Effector memory CD8-positive, alpha-beta T cell (primary cell): ENCODE measurements around the gene SNAP91.
"Not testable (repeated sequence)": the region's sequence is repeated elsewhere in the genome, so short reads cannot be mapped to it uniquely, and the experiment has no call there.

Experiments
- ATAC-seq: fragments of 150-1000 bp; cut with Tn5 transposase; replicated peaks from 2 replicates; pipeline ENCODE4 v1.10.0; 2021; ENCODE audit warnings: mild to moderate bottlenecking, moderate library complexity
- DNase-seq, 3 experiments: peaks; one replicate each; pipeline ENCODE4 v3.0.0; 2021
- H3K27ac Mint-ChIP-seq, 2 donors: one replicate each; pipeline ENCODE4 v1.8.0; 2022; ENCODE audit warnings: mild to moderate bottlenecking in 2 of 2, mixed read lengths in 2 of 2, moderate library complexity in 2 of 2
- H3K27me3 Mint-ChIP-seq, 2 donors: one replicate each; pipeline ENCODE4 v1.8.0; 2022; ENCODE audit warnings: mixed read lengths in 2 of 2
- H3K36me3 Mint-ChIP-seq: one replicate; pipeline ENCODE4 v1.8.0; 2022; ENCODE audit warnings: mild to moderate bottlenecking, moderate library complexity, mixed read lengths; ENCODE audit not compliant: insufficient read depth
- H3K4me1 Mint-ChIP-seq, 2 donors: one replicate each; pipeline ENCODE4 v1.8.0; 2022; ENCODE audit warnings: low read depth in 2 of 2, mixed read lengths in 2 of 2
- H3K4me3 Mint-ChIP-seq, 2 donors: one replicate each; pipeline ENCODE4 v1.8.0; 2022; ENCODE audit warnings: mild to moderate bottlenecking in 2 of 2, mixed read lengths in 2 of 2, moderate library complexity in 2 of 2
- H3K9me3 Mint-ChIP-seq, 2 donors: one replicate each; pipeline ENCODE4 v1.8.0; 2022; ENCODE audit warnings: mixed read lengths in 2 of 2

The SNAP91 gene

GRCh38 chr6:83707829-83708545, 914 bp downstream of the SNAP91 start:
- no peak for ATAC-seq

DNA sequence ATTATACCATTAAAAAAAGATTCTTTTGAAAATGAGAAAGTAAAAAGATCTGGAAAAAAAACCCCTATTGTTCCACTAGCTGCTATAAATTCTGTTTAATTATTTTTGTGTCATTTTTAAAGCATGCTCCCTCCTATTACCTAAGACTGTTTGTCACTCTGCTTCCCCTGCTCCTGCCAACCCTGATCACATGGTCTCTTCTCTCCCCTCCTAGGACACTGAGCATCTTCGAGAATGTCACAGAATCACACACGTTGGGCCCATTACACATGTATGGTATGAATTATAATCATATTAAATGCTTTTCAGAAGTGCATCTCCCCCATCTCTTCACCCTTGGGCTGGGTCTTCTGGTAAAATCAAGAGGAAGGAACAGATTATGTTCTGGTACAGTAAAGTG, 6.2 kb downstream of the SNAP91 start:
- Mint-ChIP-seq H3K27me3 (peaks cover 6 to 36% of the 10 kb centered on the region in 2 donors), H3K36me3 (no peaks in the 10 kb centered on the region), H3K9me3 (no peaks in the 10 kb centered on the region), H3K4me3 (no peak overlapping the region), H3K4me1 (no peaks in the 10 kb centered on the region), H3K27ac (no peak overlapping the region)
- ATAC-seq: no peak
- no peak for DNase-seq

More at GRCh38 chr6:83707829-83708545, 914 bp downstream of the SNAP91 start:
- DNase-seq: no peak
- Mint-ChIP-seq H3K4me3 (peak overlapping the region in 1 of 2 donors; percentile 36), H3K36me3 (no peaks in the 10 kb centered on the region), H3K4me1 (peaks cover 0 to 6% of the 10 kb centered on the region in 2 donors), H3K27me3 (peaks cover 19 to 54% of the 10 kb centered on the region in 2 donors), H3K9me3 (peaks cover 4 to 14% of the 10 kb centered on the region in 2 donors), H3K27ac (no peak overlapping the region)

DNA sequence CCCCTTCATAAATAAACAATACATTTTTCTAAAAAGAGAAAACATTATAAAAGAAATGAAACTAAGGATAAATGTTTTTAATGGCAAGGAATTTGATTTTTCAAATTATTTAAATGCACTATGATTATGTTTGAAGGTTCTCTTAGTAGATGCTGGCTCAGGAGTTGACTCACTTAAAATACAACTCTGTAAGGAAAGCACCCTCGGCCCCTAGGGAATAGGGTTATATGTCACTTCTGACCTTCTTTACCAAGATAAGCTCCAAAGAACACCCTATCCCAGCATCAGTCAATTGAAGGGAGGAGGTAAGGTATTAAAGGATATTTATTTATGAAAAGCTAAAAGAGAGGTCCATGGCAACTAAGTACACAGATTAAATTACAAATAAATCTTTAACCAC, 6.8 kb downstream of the SNAP91 start:
- Mint-ChIP-seq H3K4me3 (no peak overlapping the region), H3K27ac (no peak overlapping the region), H3K4me1 (no peaks in the 10 kb centered on the region), H3K27me3 (peaks cover 6 to 29% of the 10 kb centered on the region in 2 donors), H3K36me3 (no peaks in the 10 kb centered on the region), H3K9me3 (no peaks in the 10 kb centered on the region)
- DNase-seq: no peak
- no peak for ATAC-seq

DNA sequence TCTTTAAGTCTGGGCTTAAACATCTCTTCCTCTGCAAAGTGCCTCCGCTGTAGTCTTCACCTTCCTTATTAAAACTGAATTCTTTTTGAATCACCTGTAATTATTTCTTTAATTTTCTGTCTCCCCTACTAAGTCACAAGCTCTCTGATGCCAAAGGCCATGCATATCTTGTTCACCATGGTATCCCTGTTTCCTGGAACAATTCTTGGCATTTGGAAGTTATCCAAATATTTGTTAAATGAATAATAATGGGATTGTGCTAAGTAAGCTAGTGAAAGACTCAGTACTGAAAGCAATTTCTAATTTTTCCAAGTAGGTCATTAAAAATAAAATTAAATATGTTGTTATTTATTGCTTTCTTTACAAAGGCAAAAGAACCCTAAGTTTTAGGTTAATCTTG, 12.2 kb downstream of the SNAP91 start:
- Mint-ChIP-seq H3K36me3 (no peaks in the 10 kb centered on the region), H3K4me1 (no peaks in the 10 kb centered on the region), H3K27ac (no peak overlapping the region), H3K4me3 (no peak overlapping the region), H3K9me3 (no peaks in the 10 kb centered on the region), H3K27me3 (peaks cover 0 to 10% of the 10 kb centered on the region in 2 donors)
- no peak for DNase-seq
- no peak for ATAC-seq

- H3K4me1 Mint-ChIP-seq: no peaks in the 10 kb centered on the region
- peaks cover 0 to 12% of the 10 kb centered on the region in 2 donors for H3K9me3 Mint-ChIP-seq
- no peaks in the 10 kb centered on the region for H3K36me3 Mint-ChIP-seq
- ATAC-seq (no peak), DNase-seq (no peak)
- no peak overlapping the region for H3K4me3 Mint-ChIP-seq
- no peaks in the 10 kb centered on the region for H3K27me3 Mint-ChIP-seq
- no peak overlapping the region for H3K27ac Mint-ChIP-seq
Measured at GRCh38 chr6:83685481-83685880, 23.4 kb downstream of the SNAP91 start.

DNA sequence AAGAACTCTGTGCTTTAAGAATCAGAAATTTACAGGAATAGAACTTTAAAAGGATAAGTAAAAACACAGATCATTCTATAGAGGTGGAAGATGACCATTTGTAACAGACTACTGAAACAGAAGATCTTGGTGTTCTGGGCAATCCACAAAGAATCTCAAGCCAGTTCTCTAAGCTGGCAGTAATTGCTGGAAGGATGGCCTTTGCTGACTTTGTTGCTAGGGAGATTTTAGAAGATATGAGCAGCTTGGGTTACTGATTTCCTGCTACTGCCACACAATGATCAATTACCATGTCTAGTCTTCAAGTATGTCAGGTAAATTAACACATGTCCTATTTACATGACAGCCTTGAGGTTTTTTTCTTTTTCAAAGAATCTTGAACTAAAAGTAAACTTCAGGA, 31.1 kb downstream of the SNAP91 start:
- Mint-ChIP-seq H3K27me3 (no peaks in the 10 kb centered on the region), H3K27ac (no peak overlapping the region), H3K4me1 (no peaks in the 10 kb centered on the region), H3K36me3 (no peaks in the 10 kb centered on the region), H3K9me3 (peaks cover 0 to under 1% of the 10 kb centered on the region in 2 donors), H3K4me3 (no peak overlapping the region)
- DNase-seq: no peak
- ATAC-seq: no peak

DNA sequence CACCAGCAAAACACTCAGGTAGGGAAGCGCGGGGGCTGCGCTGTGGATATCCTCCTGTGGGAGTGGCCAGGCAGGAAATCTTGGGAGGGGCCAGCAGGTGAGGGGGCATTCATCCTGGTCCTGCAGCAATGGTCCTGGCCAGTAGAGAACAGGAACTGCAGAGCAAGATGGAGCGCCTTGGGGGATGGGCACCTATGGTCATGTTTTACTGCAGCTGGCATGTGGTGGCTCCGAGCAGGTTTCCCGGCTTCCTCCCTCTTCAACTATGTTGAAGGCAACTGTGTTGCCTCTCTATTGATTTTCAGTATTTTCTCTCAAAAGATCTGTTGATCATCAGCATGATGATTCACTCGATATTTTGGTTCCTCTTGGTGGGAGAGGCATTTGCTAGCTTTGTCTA, 70.9 kb downstream of the SNAP91 start:
- Mint-ChIP-seq H3K4me3 (no peak overlapping the region), H3K27me3 (peaks cover 0 to 5% of the 10 kb centered on the region in 2 donors), H3K4me1 (no peaks in the 10 kb centered on the region), H3K36me3 (no peaks in the 10 kb centered on the region), H3K27ac (no peak overlapping the region), H3K9me3 (peaks cover 3 to 7% of the 10 kb centered on the region in 2 donors)
- no peak for DNase-seq
- no peak for ATAC-seq

DNA sequence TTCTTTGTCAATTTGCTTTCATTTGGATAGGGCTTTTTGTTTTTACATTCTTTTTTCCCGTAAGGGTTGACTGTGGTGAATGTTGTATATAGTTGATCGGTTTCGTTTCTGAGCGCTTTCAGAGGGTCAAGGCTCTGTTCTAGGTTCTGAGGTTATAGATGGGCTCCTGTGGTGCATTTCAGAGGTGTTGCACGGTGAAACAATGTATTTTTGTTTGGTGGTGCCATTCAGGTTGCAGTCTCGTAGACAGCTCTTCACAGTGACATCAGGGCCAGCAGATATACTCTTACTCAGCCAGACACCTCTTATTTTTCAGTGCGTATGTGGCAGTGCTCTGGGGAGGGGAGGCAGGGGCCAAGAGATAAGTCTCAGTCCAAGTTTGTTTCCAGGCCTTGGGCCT, 72.1 kb downstream of the SNAP91 start:
- no peaks in the 10 kb centered on the region for H3K4me1 Mint-ChIP-seq
- H3K36me3 Mint-ChIP-seq: no peaks in the 10 kb centered on the region
- H3K27me3 Mint-ChIP-seq: peaks cover 0 to 9% of the 10 kb centered on the region in 2 donors
- DNase-seq (no peak), ATAC-seq (no peak)
- no peak overlapping the region for H3K4me3 Mint-ChIP-seq
- H3K27ac Mint-ChIP-seq: no peak overlapping the region
- H3K9me3 Mint-ChIP-seq: peaks cover 4 to 7% of the 10 kb centered on the region in 2 donors

- no peak for DNase-seq
- no peak overlapping the region for H3K4me3 Mint-ChIP-seq
- H3K4me1 Mint-ChIP-seq: no peaks in the 10 kb centered on the region
Measured at GRCh38 chr6:83633609-83634008, 75.3 kb downstream of the SNAP91 start.

DNA sequence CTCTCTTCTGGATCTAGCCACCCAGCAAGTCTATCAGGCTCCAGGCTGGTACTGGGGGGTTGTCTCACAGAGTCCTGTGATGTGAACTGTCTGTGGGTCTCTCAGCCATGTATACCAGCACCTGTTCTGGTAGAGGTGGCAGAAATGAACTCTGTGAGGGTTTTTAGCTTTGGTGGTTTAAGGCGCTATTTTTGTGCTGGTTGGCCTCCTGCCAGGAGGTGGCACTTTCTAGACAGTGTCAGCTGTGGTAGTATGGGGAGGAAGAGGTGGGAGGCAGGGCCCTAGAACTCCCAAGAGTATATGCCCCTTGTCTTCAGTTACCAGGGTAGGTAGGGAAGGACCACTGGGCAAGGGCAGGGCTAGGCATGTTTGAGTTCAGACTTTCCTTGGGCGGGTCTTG, 75.8 kb downstream of the SNAP91 start:
- Mint-ChIP-seq H3K36me3 (no peaks in the 10 kb centered on the region), H3K4me1 (no peaks in the 10 kb centered on the region), H3K4me3 (no peak overlapping the region), H3K27me3 (peaks cover 0 to 9% of the 10 kb centered on the region in 2 donors), H3K9me3 (peaks cover 5 to 7% of the 10 kb centered on the region in 2 donors), H3K27ac (no peak overlapping the region)
- no peak for DNase-seq
- no peak for ATAC-seq

More at GRCh38 chr6:83633609-83634008, 75.3 kb downstream of the SNAP91 start:
- Mint-ChIP-seq H3K27ac (no peak overlapping the region), H3K27me3 (peaks cover 0 to 9% of the 10 kb centered on the region in 2 donors), H3K36me3 (no peaks in the 10 kb centered on the region), H3K9me3 (peaks cover 5 to 7% of the 10 kb centered on the region in 2 donors)
- ATAC-seq: no peak

GRCh38 chr6:83629908-83630307, 79.0 kb downstream of the SNAP91 start:
- DNase-seq, H3K27ac Mint-ChIP-seq, H3K4me3 Mint-ChIP-seq, ATAC-seq, H3K9me3 Mint-ChIP-seq, H3K36me3 Mint-ChIP-seq, H3K27me3 Mint-ChIP-seq, H3K4me1 Mint-ChIP-seq: not testable (repeated sequence)

- Mint-ChIP-seq H3K4me1 (no peaks in the 10 kb centered on the region), H3K4me3 (no peak overlapping the region), H3K36me3 (no peaks in the 10 kb centered on the region), H3K27ac (no peak overlapping the region), H3K9me3 (no peaks in the 10 kb centered on the region), H3K27me3 (no peaks in the 10 kb centered on the region)
- DNase-seq: no peak
- peak; percentile 14 for ATAC-seq
Measured at GRCh38 chr6:83615025-83615999, 93.6 kb downstream of the SNAP91 start.

- Mint-ChIP-seq H3K4me1 (no peaks in the 10 kb centered on the region), H3K27ac (no peak overlapping the region), H3K27me3 (no peaks in the 10 kb centered on the region), H3K4me3 (no peak overlapping the region), H3K36me3 (no peaks in the 10 kb centered on the region), H3K9me3 (no peaks in the 10 kb centered on the region)
- DNase-seq (no peak), ATAC-seq (no peak)
Measured at GRCh38 chr6:83613378-83613777, 95.5 kb downstream of the SNAP91 start.

GRCh38 chr6:83609248-83609647, 99.7 kb downstream of the SNAP91 start:
- DNase-seq (no peak), ATAC-seq (no peak)
- no peak overlapping the region for H3K4me3 Mint-ChIP-seq
- no peaks in the 10 kb centered on the region for H3K27me3 Mint-ChIP-seq
- no peaks in the 10 kb centered on the region for H3K4me1 Mint-ChIP-seq
- H3K27ac Mint-ChIP-seq: no peak overlapping the region
- no peaks in the 10 kb centered on the region for H3K36me3 Mint-ChIP-seq
- H3K9me3 Mint-ChIP-seq: no peaks in the 10 kb centered on the region
